ENCODE data around the gene MAN1B1.
"Not testable (repeated sequence)": the region's sequence is repeated elsewhere in the genome, so short reads cannot be mapped to it uniquely, and the experiment has no call there.

Gene MAN1B1

GRCh38 chr9:137058521-137059234 is 28.1 kb upstream of the MAN1B1 start:
- FAIRE-seq (no peak), DNase-seq (ENCODE audit: insufficient read length, low spot score) (no peak)
- TF ChIP-seq POU2F2 (IDR thresholded peaks at IDR 0.05; ENCODE audit: low read depth, low read length) (no peak), POLR2AphosphoS5 (IDR thresholded peaks at IDR 0.05; ENCODE audit: low read depth, low read length) (no peak), TAF1 (IDR thresholded peaks at IDR 0.05; ENCODE audit: low read depth, low read length) (no peak), PAX5 (IDR thresholded peaks at IDR 0.05; ENCODE audit: insufficient read depth, low read length, severe bottlenecking) (no peak), POLR2A (IDR thresholded peaks at IDR 0.05; ENCODE audit: low read depth, low read length) (no peak), SPI1 (IDR thresholded peaks at IDR 0.05; ENCODE audit: low read depth, low read length) (no peak)

GRCh38 chr9:137062384-137062783 is 24.4 kb upstream of the MAN1B1 start:
- no peak for DNase-seq (ENCODE audit: insufficient read length, low spot score)
- no peak for TF ChIP-seq POU2F2 (IDR thresholded peaks at IDR 0.05; ENCODE audit: low read depth, low read length)
- TF ChIP-seq POLR2A (IDR thresholded peaks at IDR 0.05; ENCODE audit: low read depth, low read length), result no peak
- TF ChIP-seq POLR2AphosphoS5 (IDR thresholded peaks at IDR 0.05; ENCODE audit: low read depth, low read length), result no peak
- TF ChIP-seq TAF1 (IDR thresholded peaks at IDR 0.05; ENCODE audit: low read depth, low read length), result no peak
- no peak for TF ChIP-seq SPI1 (IDR thresholded peaks at IDR 0.05; ENCODE audit: low read depth, low read length)
- no peak for TF ChIP-seq PAX5 (IDR thresholded peaks at IDR 0.05; ENCODE audit: insufficient read depth, low read length, severe bottlenecking)
- FAIRE-seq, result no peak

GRCh38 chr9:137062798-137063197 is 24.0 kb upstream of the MAN1B1 start:
- not testable (repeated sequence) for DNase-seq (ENCODE audit: insufficient read length, low spot score); FAIRE-seq

GRCh38 chr9:137063311-137064026 is 23.3 kb upstream of the MAN1B1 start:
- TF ChIP-seq TAF1 (IDR thresholded peaks at IDR 0.05; ENCODE audit: low read depth, low read length) (no peak), POU2F2 (IDR thresholded peaks at IDR 0.05; ENCODE audit: low read depth, low read length) (no peak), PAX5 (IDR thresholded peaks at IDR 0.05; ENCODE audit: insufficient read depth, low read length, severe bottlenecking) (no peak), SPI1 (IDR thresholded peaks at IDR 0.05; ENCODE audit: low read depth, low read length) (no peak), POLR2A (IDR thresholded peaks at IDR 0.05; ENCODE audit: low read depth, low read length) (no peak), POLR2AphosphoS5 (IDR thresholded peaks at IDR 0.05; ENCODE audit: low read depth, low read length) (no peak)
- no peak for FAIRE-seq

GRCh38 chr9:137064027-137064879 is 22.5 kb upstream of the MAN1B1 start:
- DNase-seq (ENCODE audit: insufficient read length, low spot score) (no peak), FAIRE-seq (peak; percentile 90)
- TF ChIP-seq POLR2A (IDR thresholded peaks at IDR 0.05; ENCODE audit: low read depth, low read length) (no peak), TAF1 (IDR thresholded peaks at IDR 0.05; ENCODE audit: low read depth, low read length) (no peak)

More at GRCh38 chr9:137063311-137064026, 23.3 kb upstream of the MAN1B1 start:
- no peak for DNase-seq (ENCODE audit: insufficient read length, low spot score)

- TF ChIP-seq POLR2AphosphoS5 (IDR thresholded peaks at IDR 0.05; ENCODE audit: low read depth, low read length) (no peak), POLR2A (IDR thresholded peaks at IDR 0.05; ENCODE audit: low read depth, low read length) (no peak), POU2F2 (IDR thresholded peaks at IDR 0.05; ENCODE audit: low read depth, low read length) (no peak), PAX5 (IDR thresholded peaks at IDR 0.05; ENCODE audit: insufficient read depth, low read length, severe bottlenecking) (no peak), TAF1 (IDR thresholded peaks at IDR 0.05; ENCODE audit: low read depth, low read length) (no peak), SPI1 (IDR thresholded peaks at IDR 0.05; ENCODE audit: low read depth, low read length) (no peak)
- DNase-seq (ENCODE audit: insufficient read length, low spot score) (no peak), FAIRE-seq (no peak)
Observed at GRCh38 chr9:137064880-137065164, 22.0 kb upstream of the MAN1B1 start.

GRCh38 chr9:137065336-137065967 is 21.3 kb upstream of the MAN1B1 start:
- no peak for DNase-seq (ENCODE audit: insufficient read length, low spot score)
- TF ChIP-seq POLR2A (IDR thresholded peaks at IDR 0.05; ENCODE audit: low read depth, low read length) (no peak), PAX5 (IDR thresholded peaks at IDR 0.05; ENCODE audit: insufficient read depth, low read length, severe bottlenecking) (no peak), TAF1 (IDR thresholded peaks at IDR 0.05; ENCODE audit: low read depth, low read length) (no peak), SPI1 (IDR thresholded peaks at IDR 0.05; ENCODE audit: low read depth, low read length) (no peak), POU2F2 (IDR thresholded peaks at IDR 0.05; ENCODE audit: low read depth, low read length) (no peak), POLR2AphosphoS5 (IDR thresholded peaks at IDR 0.05; ENCODE audit: low read depth, low read length) (no peak)
- FAIRE-seq, result no peak

- DNase-seq (ENCODE audit: insufficient read length, low spot score), result no peak
- TF ChIP-seq POU2F2 (IDR thresholded peaks at IDR 0.05; ENCODE audit: low read depth, low read length), result no peak
- TF ChIP-seq PAX5 (IDR thresholded peaks at IDR 0.05; ENCODE audit: insufficient read depth, low read length, severe bottlenecking), result no peak
- TF ChIP-seq POLR2A (IDR thresholded peaks at IDR 0.05; ENCODE audit: low read depth, low read length), result no peak
- FAIRE-seq, result no peak
Observed at GRCh38 chr9:137066096-137066861, 20.5 kb upstream of the MAN1B1 start.

Measured in GM12891 (cell line).